Activated naive CD8-positive, alpha-beta T cell treated with anti-CD3 and anti-CD28 coated beads, Interleukin-2, amount 50 U/mL, for 24 hours (primary cell): Measurements from ENCODE around the gene LRRC15.

Experiments used
- ATAC-seq: fragments of 150-1000 bp; cut with Tn5 transposase; one replicate; pipeline ENCODE4 v1.10.0; 2021
- DNase-seq: peaks from one replicate; pipeline ENCODE4 v3.0.0; 2021
- H3K27ac Mint-ChIP-seq: one replicate; pipeline ENCODE4 v1.8.0; 2021; ENCODE audit warnings: mild to moderate bottlenecking, mixed read lengths
- H3K27me3 Mint-ChIP-seq: one replicate; pipeline ENCODE4 v1.8.0; 2021; ENCODE audit warnings: mixed read lengths
- H3K36me3 Mint-ChIP-seq: one replicate; pipeline ENCODE4 v1.8.0; 2021; ENCODE audit warnings: low read depth, mixed read lengths
- H3K4me1 Mint-ChIP-seq: one replicate; pipeline ENCODE4 v1.8.0; 2021; ENCODE audit warnings: mixed read lengths
- H3K4me3 Mint-ChIP-seq: one replicate; pipeline ENCODE4 v1.8.0; 2021; ENCODE audit warnings: mild to moderate bottlenecking, moderate library complexity, mixed read lengths
- H3K9me3 Mint-ChIP-seq: one replicate; pipeline ENCODE4 v1.8.0; 2021; ENCODE audit warnings: mixed read lengths

The LRRC15 gene

DNA sequence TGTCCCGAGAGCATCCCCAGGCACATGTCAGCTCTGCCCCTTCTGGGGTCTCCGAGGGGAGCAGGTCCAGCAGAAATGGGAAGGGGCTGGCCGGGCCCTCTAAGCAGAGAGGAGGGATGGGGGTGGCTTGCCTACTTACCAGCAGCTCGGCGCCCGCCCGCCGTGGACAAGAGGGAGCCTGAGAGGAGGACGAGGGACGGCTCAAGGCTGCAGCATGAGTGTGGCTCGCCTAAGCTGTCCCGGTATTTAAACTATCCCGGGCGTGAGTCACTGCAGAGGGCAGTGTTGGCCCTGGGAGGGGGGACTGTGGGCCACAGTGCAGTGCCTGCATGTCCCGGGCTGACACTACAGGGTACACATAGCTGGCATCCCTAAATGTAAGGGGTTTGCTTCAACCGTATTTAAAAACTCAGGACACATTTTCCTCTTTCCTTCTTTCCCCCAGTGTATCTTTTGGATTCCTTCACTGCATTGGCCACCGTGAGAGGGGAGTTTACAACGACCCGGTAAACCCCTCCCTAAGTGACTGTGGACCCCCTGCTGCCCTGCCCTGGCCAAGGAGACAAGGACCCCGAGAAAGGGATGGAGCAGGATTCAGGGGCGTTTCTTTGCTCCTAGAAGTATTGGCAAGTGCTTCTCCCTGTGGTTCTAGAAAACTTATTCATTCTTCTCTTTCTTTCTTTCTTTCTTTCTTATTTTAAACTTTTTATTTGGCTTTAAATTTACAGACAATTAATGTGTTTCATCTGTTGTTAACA lies at the start of gene LRRC15:
Gene LRRC15, minus strand, starts transcription at position 222 of the 758 bp plus-strand sequence. CDS start 8,700 bp downstream, outside the sequence.
- no peaks in the 10 kb centered on the region for H3K4me1 Mint-ChIP-seq
- DNase-seq = no peak
- H3K27me3 Mint-ChIP-seq = peaks cover 24% of the 10 kb centered on the region
- ATAC-seq = no peak
- no peaks in the 10 kb centered on the region for H3K9me3 Mint-ChIP-seq
- H3K36me3 Mint-ChIP-seq = no peaks in the 10 kb centered on the region
- H3K27ac Mint-ChIP-seq = no peak within 1 kb of the TSS
- no peak within 1 kb of the TSS for H3K4me3 Mint-ChIP-seq

- DNase-seq = no peak
- no peak for ATAC-seq
- Mint-ChIP-seq H3K27ac (no peak overlapping the region), H3K36me3 (peaks cover 41% of the 10 kb centered on the region), H3K4me3 (no peak overlapping the region), H3K9me3 (no peaks in the 10 kb centered on the region), H3K4me1 (no peaks in the 10 kb centered on the region), H3K27me3 (no peaks in the 10 kb centered on the region)
Measured at GRCh38 chr3:194418671-194419070, 49.1 kb upstream of the LRRC15 start.

GRCh38 chr3:194407423-194407822 lies 37.9 kb upstream of the LRRC15 start:
- Mint-ChIP-seq H3K27ac (peak overlapping the region; percentile 52), H3K36me3 (peaks cover 42% of the 10 kb centered on the region), H3K4me3 (no peak overlapping the region), H3K27me3 (no peaks in the 10 kb centered on the region), H3K4me1 (peaks cover 6% of the 10 kb centered on the region), H3K9me3 (no peaks in the 10 kb centered on the region)
- no peak for DNase-seq
- ATAC-seq = peak; percentile 54

DNA sequence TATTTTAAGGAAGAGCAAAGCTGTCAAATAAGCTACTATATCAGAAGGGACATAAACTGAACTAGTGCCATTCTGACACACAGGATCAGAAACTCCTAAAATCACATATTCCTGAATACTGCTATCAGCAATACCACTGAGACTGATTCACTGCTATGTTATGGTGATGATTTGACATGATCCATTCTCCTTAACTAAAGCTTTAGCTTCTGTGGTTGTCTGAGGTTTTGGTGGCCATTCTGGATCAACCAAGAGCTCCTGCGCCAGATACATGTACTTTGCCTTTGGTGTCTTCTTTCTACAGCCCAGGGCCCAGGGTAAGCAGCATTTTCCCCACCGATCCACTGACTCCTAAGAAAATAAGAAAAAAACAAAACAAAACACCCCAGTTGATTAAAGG lies 36.2 kb upstream of the LRRC15 start:
- Mint-ChIP-seq H3K27me3 (no peaks in the 10 kb centered on the region), H3K36me3 (peaks cover 36% of the 10 kb centered on the region), H3K9me3 (no peaks in the 10 kb centered on the region), H3K27ac (no peak overlapping the region), H3K4me1 (peaks cover 6% of the 10 kb centered on the region), H3K4me3 (no peak overlapping the region)
- DNase-seq (no peak), ATAC-seq (no peak)

- Mint-ChIP-seq H3K9me3 (no peaks in the 10 kb centered on the region), H3K4me1 (peaks cover 13% of the 10 kb centered on the region), H3K27ac (no peak overlapping the region), H3K36me3 (peaks cover 30% of the 10 kb centered on the region), H3K4me3 (no peak overlapping the region), H3K27me3 (peaks cover under 1% of the 10 kb centered on the region)
- no peak for ATAC-seq
- peak; percentile 40 for DNase-seq
Measured at GRCh38 chr3:194404365-194405140, 35.0 kb upstream of the LRRC15 start.

DNA sequence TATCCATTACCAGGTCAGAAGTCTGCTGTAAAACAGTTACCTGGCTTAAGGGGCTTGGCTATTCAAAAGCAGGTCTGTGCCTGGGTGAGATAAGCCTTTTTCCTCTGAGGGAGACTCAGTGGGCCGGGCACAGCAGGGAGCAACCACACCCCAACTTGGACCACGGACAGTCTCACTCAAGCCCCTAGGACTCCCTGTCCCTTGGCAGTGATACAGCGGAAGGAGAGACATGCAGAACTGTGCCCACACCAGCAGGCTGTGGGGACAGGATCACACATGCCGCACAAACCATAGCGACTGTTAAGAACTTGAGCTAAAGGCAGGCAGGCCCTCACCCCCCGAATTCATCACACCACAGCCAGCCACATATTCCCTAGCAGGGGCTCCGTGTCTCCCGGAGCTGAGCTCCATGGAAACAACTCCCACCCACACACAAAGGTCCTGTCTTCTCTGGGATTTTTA lies 32.4 kb upstream of the LRRC15 start:
- Mint-ChIP-seq H3K4me3 (no peak overlapping the region), H3K27ac (no peak overlapping the region), H3K9me3 (no peaks in the 10 kb centered on the region), H3K27me3 (peaks cover 12% of the 10 kb centered on the region), H3K36me3 (peaks cover 22% of the 10 kb centered on the region), H3K4me1 (peaks cover 35% of the 10 kb centered on the region)
- no peak for ATAC-seq
- DNase-seq = no peak

DNA sequence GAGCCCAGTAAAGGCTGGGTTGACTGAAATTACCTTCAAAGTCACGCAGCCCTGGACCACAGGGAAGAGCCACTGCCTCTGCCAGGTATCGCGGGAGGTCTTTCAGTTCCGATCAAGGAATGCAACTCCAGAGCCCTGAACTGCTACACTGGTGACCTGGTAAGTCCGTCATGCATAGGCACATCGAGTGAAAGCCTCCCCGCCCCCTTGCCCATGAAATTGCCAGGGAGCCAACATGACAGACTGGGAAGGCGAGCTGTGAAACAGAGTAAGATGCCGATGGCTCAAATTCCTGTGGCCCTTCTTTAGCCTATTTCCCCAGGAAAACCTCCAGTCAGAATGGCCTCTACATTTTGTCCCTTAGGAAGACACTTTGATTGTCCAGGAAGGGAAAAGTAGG lies 31.8 kb upstream of the LRRC15 start:
- Mint-ChIP-seq H3K36me3 (peaks cover 22% of the 10 kb centered on the region), H3K4me1 (peaks cover 38% of the 10 kb centered on the region), H3K27me3 (peaks cover 12% of the 10 kb centered on the region), H3K27ac (no peak overlapping the region), H3K4me3 (no peak overlapping the region), H3K9me3 (no peaks in the 10 kb centered on the region)
- DNase-seq = no peak
- no peak for ATAC-seq

- peaks cover 16% of the 10 kb centered on the region for H3K27me3 Mint-ChIP-seq
- peaks cover 11% of the 10 kb centered on the region for H3K36me3 Mint-ChIP-seq
- no peaks in the 10 kb centered on the region for H3K9me3 Mint-ChIP-seq
- H3K4me1 Mint-ChIP-seq = peaks cover 52% of the 10 kb centered on the region
- H3K4me3 Mint-ChIP-seq = no peak overlapping the region
- no peak for DNase-seq
- no peak for ATAC-seq
- no peak overlapping the region for H3K27ac Mint-ChIP-seq
Measured at GRCh38 chr3:194399874-194400411, 30.4 kb upstream of the LRRC15 start.

DNA sequence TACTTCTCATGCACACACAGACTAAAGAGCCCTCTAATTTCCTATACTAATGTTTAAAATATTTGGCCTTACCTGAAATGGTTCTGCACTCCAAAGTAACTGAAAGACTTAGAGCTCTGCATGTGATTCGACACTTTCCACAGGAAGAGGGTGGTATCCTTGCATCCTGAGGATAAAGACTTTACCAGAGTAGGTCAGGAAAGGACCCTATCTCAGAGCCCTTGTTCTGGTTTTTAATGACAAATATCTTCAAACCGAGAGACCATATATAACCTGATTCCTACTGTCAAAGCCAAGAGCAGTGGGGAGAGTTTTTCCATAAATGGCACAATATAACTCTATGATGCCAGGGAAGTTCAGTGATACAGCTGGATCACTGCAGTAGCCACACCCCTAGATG lies 29.6 kb upstream of the LRRC15 start, which contains the start of gene GP5:
Gene GP5, minus strand, starts transcription at position 101 of the 400 bp plus-strand sequence. CDS start 984 bp downstream, outside the sequence.
- Mint-ChIP-seq H3K27ac (no peak within 1 kb of the TSS), H3K27me3 (peaks cover 16% of the 10 kb centered on the region), H3K36me3 (peaks cover 4% of the 10 kb centered on the region), H3K9me3 (no peaks in the 10 kb centered on the region), H3K4me3 (peak within 1 kb of the TSS; percentile 73), H3K4me1 (peaks cover 56% of the 10 kb centered on the region)
- ATAC-seq (no peak), DNase-seq (no peak)

- Mint-ChIP-seq H3K27me3 (peaks cover 16% of the 10 kb centered on the region), H3K36me3 (no peaks in the 10 kb centered on the region), H3K27ac (no peak overlapping the region), H3K4me3 (peak overlapping the region; percentile 73), H3K9me3 (no peaks in the 10 kb centered on the region), H3K4me1 (peaks cover 56% of the 10 kb centered on the region)
- DNase-seq = peak; percentile 43
- ATAC-seq = peak; percentile 29
Measured at GRCh38 chr3:194397757-194398312, 28.3 kb upstream of the LRRC15 start.

DNA sequence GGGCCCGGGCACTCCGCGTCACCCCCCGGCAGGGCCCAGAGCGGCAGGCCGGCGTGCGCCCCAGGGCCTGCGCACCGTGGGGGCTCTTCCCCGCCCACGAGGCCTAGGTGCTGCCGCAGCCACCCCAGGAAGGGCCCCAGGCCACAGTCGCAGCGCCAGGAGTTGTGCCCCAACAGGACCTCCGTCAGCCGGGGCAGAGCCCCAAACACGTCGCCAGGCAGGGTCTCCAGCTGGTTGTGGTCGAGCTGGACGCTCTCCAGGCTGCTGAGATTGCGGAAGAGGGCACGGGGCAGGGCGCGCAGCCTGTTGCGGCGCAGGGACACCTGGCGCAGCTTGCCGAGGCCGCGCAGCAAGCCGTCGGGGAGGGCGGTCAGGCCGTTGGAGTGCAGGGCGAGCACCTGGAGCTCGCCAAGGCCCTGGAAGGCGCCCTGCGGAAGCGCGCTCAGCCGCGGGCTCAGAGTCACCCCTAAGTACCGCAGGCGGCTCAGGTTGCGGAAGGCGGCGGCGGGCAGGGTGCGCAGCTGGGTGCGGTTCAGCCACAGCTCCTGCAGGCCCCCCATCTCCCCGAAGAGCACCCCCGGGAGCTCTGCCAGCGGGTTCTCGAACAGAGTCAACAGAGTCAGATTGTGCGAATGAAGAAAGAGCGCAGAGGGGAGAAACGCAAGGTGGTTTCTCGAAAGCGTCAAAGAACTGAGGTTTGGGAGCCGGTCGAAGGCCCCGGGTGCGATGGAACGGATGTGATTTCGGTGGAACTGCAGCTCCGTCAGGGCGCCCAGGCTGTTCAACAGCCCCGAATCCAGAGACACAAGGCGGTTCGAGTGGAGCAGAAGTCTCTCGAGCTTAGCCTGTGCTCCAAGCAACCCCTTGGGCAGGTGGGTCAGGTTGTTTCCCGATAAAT lies 27.6 kb upstream of the LRRC15 start:
- no peak overlapping the region for H3K27ac Mint-ChIP-seq
- H3K27me3 Mint-ChIP-seq = peaks cover 16% of the 10 kb centered on the region
- no peaks in the 10 kb centered on the region for H3K36me3 Mint-ChIP-seq

GRCh38 chr3:194396539-194396858 lies 27.0 kb upstream of the LRRC15 start:
- H3K4me3 Mint-ChIP-seq = peak overlapping the region; percentile 66

More for the DNA sequence above, 27.6 kb upstream of the LRRC15 start:
- Mint-ChIP-seq H3K9me3 (no peaks in the 10 kb centered on the region), H3K4me1 (peaks cover 56% of the 10 kb centered on the region), H3K4me3 (peak overlapping the region; percentile 73)
- ATAC-seq = peak; percentile 37
- DNase-seq = peak; percentile 38

DNA sequence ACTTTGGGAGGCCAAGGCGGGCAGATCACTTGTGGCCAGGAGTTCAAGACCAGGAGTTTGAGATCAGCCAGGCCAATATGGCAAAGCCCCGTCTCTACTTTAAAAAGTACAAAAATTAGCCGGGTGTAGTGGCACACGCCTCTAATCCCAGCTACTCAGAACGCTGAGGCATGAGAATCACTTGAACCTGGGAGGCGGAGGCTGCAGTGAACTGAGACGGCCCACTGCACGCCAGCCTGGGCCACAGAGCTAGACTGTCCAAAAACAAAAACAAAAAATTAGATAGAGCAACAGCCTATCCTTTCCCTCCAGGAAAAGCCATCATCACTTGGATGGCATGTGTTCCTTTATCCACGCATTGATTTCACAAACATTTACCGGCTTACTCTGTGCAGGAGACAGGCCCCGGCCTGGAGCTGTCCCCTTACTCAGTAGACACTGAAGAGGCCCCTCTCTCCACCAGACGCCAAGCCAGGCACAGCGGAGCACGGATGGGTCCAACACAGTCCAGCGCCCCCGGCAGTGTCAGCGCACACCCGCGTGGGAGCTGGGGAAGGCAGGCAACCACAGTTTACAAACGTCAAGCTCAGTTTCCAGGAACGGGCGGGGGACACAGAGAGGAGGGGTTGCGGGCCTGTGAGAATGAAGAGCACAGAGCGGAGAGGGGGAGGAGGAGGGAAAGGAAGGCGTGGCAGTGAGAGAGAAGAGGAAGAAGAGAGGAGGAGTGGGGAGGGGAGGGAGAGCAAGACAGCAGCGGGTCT lies 26.4 kb upstream of the LRRC15 start:
- peak overlapping the region; percentile 42 for H3K27ac Mint-ChIP-seq

More at GRCh38 chr3:194396539-194396858, 27.0 kb upstream of the LRRC15 start:
- Mint-ChIP-seq H3K36me3 (no peaks in the 10 kb centered on the region), H3K27me3 (peaks cover 16% of the 10 kb centered on the region), H3K27ac (peak overlapping the region; percentile 42), H3K4me1 (peaks cover 56% of the 10 kb centered on the region), H3K9me3 (peaks cover under 1% of the 10 kb centered on the region)
- DNase-seq (no peak), ATAC-seq (no peak)

More for the DNA sequence above, 26.4 kb upstream of the LRRC15 start:
- peak overlapping the region; percentile 66 for H3K4me3 Mint-ChIP-seq
- peak; percentile 65 for ATAC-seq
- H3K27me3 Mint-ChIP-seq = peaks cover 16% of the 10 kb centered on the region
- peaks cover 56% of the 10 kb centered on the region for H3K4me1 Mint-ChIP-seq
- peak; percentile 59 for DNase-seq
- H3K36me3 Mint-ChIP-seq = peaks cover under 1% of the 10 kb centered on the region
- H3K9me3 Mint-ChIP-seq = peaks cover 6% of the 10 kb centered on the region
